NCI-H774 (cell line): ENCODE data around the gene KRTAP5-5.
"Not testable (repeated sequence)": the region's sequence is repeated elsewhere in the genome, so short reads cannot be mapped to it uniquely, and the experiment has no call there.

Source experiments
- DNase-seq: peaks from one replicate; lab custom pipeline; 2025; lab: John Stamatoyannopoulos, UW

Gene KRTAP5-5

GRCh38 chr11:1642288-1643145 lies 12.9 kb downstream of the KRTAP5-5 start:
- DNase-seq, result no peak

DNA sequence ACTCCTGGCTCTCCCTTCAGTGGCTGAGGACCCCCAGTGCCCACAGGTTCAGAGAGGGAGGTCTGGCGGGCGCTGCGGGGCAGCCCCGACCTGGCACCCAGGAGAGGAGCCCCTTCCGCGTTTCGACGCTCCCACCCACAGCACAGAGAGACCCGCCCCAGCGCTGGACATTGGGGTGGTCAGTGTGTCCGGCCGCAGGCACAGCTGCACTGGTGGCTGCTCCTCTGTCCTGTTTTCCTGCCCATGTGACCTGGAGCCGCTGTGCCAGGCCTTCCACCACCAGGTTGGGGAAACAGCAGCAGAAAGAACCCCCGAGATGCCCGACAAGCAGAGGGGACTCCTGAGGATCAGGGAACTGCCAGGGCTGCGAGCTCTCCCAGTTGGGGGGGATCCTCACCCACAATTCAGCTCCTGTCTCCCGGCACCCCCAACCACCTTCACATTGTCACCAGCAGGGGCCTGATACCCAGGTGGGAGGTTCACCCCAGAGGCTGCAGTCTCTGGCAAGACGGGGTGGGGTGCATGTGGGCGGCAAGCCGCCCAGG lies 13.6 kb downstream of the KRTAP5-5 start:
- no peak for DNase-seq

GRCh38 chr11:1644601-1645356 lies 15.2 kb downstream of the KRTAP5-5 start:
- no peak for DNase-seq

GRCh38 chr11:1645357-1645821 lies 15.8 kb downstream of the KRTAP5-5 start:
- no peak for DNase-seq

GRCh38 chr11:1646540-1646939 lies 17.0 kb downstream of the KRTAP5-5 start:
- not testable (repeated sequence) for DNase-seq

- DNase-seq, result no peak
Observed at GRCh38 chr11:1647901-1648652, 18.5 kb downstream of the KRTAP5-5 start.

- DNase-seq, result no peak
Observed at GRCh38 chr11:1648653-1649420, 19.3 kb downstream of the KRTAP5-5 start.

DNA sequence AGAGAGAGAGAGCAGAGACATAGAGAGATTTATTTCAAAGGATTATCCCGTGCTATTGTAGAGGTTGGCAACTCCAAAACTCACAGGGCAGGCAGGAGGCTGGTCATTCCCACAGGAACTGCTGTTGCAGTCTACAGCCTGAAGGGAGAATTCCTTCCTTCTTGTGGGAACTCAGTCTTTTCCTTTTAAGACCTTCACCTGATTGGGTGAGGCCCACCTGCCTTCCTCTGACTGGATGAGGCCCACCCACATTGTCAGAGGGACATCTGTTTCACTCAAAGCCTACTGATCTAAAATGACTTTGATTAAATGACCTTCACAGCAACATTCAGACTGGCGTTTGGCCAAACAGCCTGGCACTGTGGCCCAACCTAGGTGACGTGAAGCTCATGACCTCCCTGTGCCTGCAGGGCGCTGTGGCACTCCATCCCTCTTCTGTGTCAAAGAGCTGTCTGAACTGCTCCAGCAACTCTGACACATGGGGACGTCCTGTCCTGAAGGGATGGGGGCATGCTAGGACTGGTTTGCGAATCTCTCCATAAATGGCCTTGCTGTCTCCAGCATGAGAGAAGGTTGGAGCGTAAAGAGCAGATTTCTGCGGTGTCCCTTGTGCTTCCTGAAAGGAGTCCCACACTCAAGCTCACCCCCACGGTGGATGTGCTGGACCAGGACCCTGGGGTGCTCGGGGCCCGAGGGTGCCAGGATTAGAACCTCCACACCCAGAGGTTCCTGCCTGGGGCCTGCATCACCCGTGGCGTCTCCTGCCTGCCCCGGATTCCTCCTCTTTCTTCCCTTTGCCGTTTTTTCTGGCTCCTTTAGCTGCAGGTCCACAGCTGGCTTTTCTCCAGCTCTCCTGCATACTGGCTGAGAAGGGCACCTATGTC lies 20.7 kb downstream of the KRTAP5-5 start:
- DNase-seq, result no peak

GRCh38 chr11:1650918-1651262 lies 21.3 kb downstream of the KRTAP5-5 start:
- no peak for DNase-seq

GRCh38 chr11:1651411-1651980 lies 21.9 kb downstream of the KRTAP5-5 start:
- DNase-seq, result no peak

- no peak for DNase-seq
Observed at GRCh38 chr11:1652026-1652425, 22.5 kb downstream of the KRTAP5-5 start.

DNA sequence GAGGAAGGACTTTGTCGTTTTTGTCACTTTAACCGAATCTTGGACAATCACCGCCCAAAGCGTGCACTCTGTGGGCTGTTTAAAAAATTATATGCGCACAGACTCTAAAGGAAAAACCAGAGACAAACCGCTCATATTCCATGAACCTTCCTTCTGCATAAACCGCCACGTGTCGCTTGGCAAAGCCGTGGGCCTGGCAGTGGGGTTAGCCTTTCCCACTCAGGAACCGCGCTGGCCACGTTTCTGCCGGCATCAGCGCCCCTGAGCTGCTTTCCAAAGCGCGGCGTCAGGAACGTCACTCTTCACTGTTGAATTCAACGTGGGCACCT lies 22.8 kb downstream of the KRTAP5-5 start:
- no peak for DNase-seq

GRCh38 chr11:1652771-1653540 lies 23.4 kb downstream of the KRTAP5-5 start:
- peak; percentile 35 for DNase-seq

- no peak for DNase-seq
Observed at GRCh38 chr11:1653541-1654387, 24.2 kb downstream of the KRTAP5-5 start.

DNA sequence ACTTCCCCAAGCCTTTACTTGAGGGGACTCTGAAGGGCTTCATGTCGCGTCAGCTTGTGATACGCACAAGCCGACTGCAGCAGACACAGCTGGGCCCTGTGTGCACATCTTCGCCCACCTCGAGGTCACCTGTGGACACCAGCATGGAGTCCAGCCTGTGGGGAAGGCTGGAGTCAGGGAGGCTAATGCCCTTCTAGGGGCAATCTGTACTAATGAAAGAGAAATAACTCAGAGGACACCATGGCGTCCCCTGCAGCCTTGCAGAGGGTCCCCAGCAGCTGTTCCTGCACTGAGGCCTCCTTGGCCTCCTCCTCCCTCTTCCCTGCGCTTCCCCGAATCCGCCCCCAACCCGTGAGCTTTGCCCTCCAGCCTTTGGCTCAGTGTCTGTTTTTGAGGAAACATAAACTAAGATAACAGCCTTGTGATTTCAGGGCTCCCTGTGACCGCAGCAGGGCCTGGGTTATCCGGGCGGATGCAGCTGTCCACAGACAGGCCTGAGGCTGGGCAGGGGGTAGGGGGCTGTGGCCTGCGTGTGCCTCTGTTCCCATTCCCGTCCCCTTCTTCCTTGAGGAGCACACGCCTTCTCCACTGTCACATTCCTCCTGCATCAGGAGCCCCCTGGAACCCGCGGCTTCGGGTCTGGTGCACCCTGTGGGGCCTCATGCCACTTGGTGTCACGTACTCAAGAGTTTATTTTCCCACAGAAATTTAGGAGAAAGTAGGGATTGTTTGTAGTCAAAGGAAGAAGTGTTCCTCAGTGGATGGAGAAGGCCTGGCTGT lies 25.0 kb downstream of the KRTAP5-5 start:
- DNase-seq, result no peak

GRCh38 chr11:1655168-1656060 lies 25.8 kb downstream of the KRTAP5-5 start:
- DNase-seq, result no peak

- DNase-seq, result no peak
Observed at GRCh38 chr11:1656061-1656441, 26.5 kb downstream of the KRTAP5-5 start.
